PFSK-1 (cell line): ENCODE data around the gene MYO7B.

Experiments
- FOXP2 ChIP-seq: optimal IDR thresholded peaks from 2 replicates; pipeline ENCODE3; 2011; ENCODE audit warnings: borderline replicate concordance, control low read depth, inconsistent platforms; ENCODE audit not compliant: insufficient read depth; ENCODE audit errors: extremely low read length, extremely low read depth
- POLR2AphosphoS5 ChIP-seq: IDR thresholded peaks from 2 replicates; pipeline ENCODE4 v1.6.1; 2012; ENCODE audit warnings: low read depth, mild to moderate bottlenecking, control low read depth, low read length, moderate library complexity
- REST ChIP-seq, 2 experiments: IDR thresholded peaks; 2 replicates each; pipeline versions ENCODE4 v1.6.1 to v1.8.0; 2011 to 2012; ENCODE audit warnings: low read depth in 2 of 2, low read length in 2 of 2, control low read depth in 1 of 2, inconsistent platforms in 1 of 2, mild to moderate bottlenecking in 1 of 2, moderate library complexity in 1 of 2; ENCODE audit not compliant: insufficient read depth in 1 of 2

- TF ChIP-seq FOXP2 (no peak), REST (IDR thresholded peaks at IDR 0.05; ENCODE audit: insufficient read depth in 1 of 2, low read depth in 2 of 2, low read length in 2 of 2) (no peak), POLR2AphosphoS5 (no peak)
Observed at GRCh38 chr2:127627740-127628571, 92.5 kb downstream of the MYO7B start.
